Measurements from ENCODE around the gene HLA-DMA.

GRCh38 chr6:32953775-32954174, 878 bp upstream of the HLA-DMA start:
- TF ChIP-seq, protein P1, sequence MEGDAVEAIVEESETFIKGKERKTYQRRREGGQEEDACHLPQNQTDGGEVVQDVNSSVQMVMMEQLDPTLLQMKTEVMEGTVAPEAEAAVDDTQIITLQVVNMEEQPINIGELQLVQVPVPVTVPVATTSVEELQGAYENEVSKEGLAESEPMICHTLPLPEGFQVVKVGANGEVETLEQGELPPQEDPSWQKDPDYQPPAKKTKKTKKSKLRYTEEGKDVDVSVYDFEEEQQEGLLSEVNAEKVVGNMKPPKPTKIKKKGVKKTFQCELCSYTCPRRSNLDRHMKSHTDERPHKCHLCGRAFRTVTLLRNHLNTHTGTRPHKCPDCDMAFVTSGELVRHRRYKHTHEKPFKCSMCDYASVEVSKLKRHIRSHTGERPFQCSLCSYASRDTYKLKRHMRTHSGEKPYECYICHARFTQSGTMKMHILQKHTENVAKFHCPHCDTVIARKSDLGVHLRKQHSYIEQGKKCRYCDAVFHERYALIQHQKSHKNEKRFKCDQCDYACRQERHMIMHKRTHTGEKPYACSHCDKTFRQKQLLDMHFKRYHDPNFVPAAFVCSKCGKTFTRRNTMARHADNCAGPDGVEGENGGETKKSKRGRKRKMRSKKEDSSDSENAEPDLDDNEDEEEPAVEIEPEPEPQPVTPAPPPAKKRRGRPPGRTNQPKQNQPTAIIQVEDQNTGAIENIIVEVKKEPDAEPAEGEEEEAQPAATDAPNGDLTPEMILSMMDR (IDR thresholded peaks at IDR 0.05; ENCODE audit: low read depth, low read length, missing input control), result no peak
- no peak for TF ChIP-seq FOXA1 (IDR thresholded peaks at IDR 0.05)
- no peak for TF ChIP-seq MAX (IDR thresholded peaks at IDR 0.05)
- no peak for TF ChIP-seq GABPA (IDR thresholded peaks at IDR 0.05 in 1 of 2, conservative IDR thresholded peaks at IDR 0.05 in 1 of 2)
- no peak for TF ChIP-seq YY1 (IDR thresholded peaks at IDR 0.05)
- no peak for TF ChIP-seq ZBTB33 (IDR thresholded peaks at IDR 0.05)
- TF ChIP-seq, protein P2, sequence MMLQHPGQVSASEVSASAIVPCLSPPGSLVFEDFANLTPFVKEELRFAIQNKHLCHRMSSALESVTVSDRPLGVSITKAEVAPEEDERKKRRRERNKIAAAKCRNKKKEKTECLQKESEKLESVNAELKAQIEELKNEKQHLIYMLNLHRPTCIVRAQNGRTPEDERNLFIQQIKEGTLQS (IDR thresholded peaks at IDR 0.05), result no peak
- TF ChIP-seq TAF1 (conservative IDR thresholded peaks at IDR 0.05), result no peak

Measured in liver (tissue), 3 donors.